Neural cell (in vitro differentiated cells): ENCODE data around the gene SRGAP3. TPM values are rescaled to one million over a fixed set of nuclear protein-coding genes. Genes with fewer than 3 reads are reported as not detected.

ENCODE experiments used
- H2AFZ ChIP-seq: fragments of 200-600, 300-800 bp; sonication (generic), shearing (Covaris generic); 2 replicates; pipeline ENCODE4 v1.6.0; 2014; ENCODE audit warnings: low read depth, mild to moderate bottlenecking, antibody characterized with exemption, low read length, moderate library complexity
- H3F3A ChIP-seq: fragments of 200-600 bp; shearing (Covaris generic); 2 replicates; pipeline ENCODE4 v1.6.1; 2016; ENCODE audit warnings: mild to moderate bottlenecking, moderate library complexity, mixed read lengths, antibody characterized with exemption, low read length; ENCODE audit not compliant: insufficient read depth, poor library complexity, severe bottlenecking
- H3K27ac ChIP-seq: fragments of 200-600, 300-800 bp; sonication (generic), shearing (Covaris generic); 2 replicates; pipeline ENCODE4 v1.5.1; 2014; ENCODE audit warnings: mild to moderate bottlenecking, low read length, moderate library complexity
- H3K27me3 ChIP-seq: fragments of 300-800, 200-600 bp; sonication (generic), shearing (Covaris generic); 2 replicates; pipeline ENCODE4 v1.6.0; 2014; ENCODE audit warnings: mild to moderate bottlenecking, low read depth, low read length, moderate library complexity; ENCODE audit not compliant: insufficient read depth
- H3K36me3 ChIP-seq: fragments of 300-800, 200-600 bp; sonication (generic), shearing (Covaris generic); 2 replicates; pipeline ENCODE4 v1.5.1; 2014; ENCODE audit warnings: mild to moderate bottlenecking, antibody characterized with exemption, low read length, moderate library complexity; ENCODE audit not compliant: insufficient read depth
- H3K4me2 ChIP-seq: fragments of 300-800, 200-600 bp; sonication (generic), shearing (Covaris generic); 2 replicates; pipeline ENCODE4 v1.6.0; 2014; ENCODE audit warnings: mild to moderate bottlenecking, low read length
- H3K4me3 ChIP-seq: fragments of 300-800, 200-600 bp; sonication (generic), shearing (Covaris generic); 2 replicates; pipeline ENCODE4 v1.5.1; 2014; ENCODE audit warnings: mild to moderate bottlenecking, low read length, moderate library complexity
- H3K79me2 ChIP-seq: fragments of 200-600 bp; shearing (Covaris generic); replicated peaks from 2 replicates; pipeline ENCODE4 v1.6.0; 2014; ENCODE audit warnings: mild to moderate bottlenecking, low read length, moderate library complexity; ENCODE audit not compliant: insufficient read depth
- H3K9ac ChIP-seq: fragments of 300-800, 200-600 bp; sonication (generic), shearing (Covaris generic); 2 replicates; pipeline ENCODE4 v1.6.1; 2016; ENCODE audit warnings: mild to moderate bottlenecking, low read length, mixed read lengths
- H3K9me2 ChIP-seq: fragments of 200-600 bp; shearing (Covaris generic); 2 replicates; pipeline ENCODE4 v1.6.1; 2016; ENCODE audit warnings: mild to moderate bottlenecking, low read length, mixed read lengths; ENCODE audit not compliant: insufficient read depth
- H3K9me3 ChIP-seq: fragments of 200-600, 300-800 bp; sonication (generic), shearing (Covaris generic); 2 replicates; pipeline ENCODE4 v1.6.1; 2016; ENCODE audit warnings: mild to moderate bottlenecking, mixed run types, low read length, moderate library complexity, mixed read lengths
- H4K20me1 ChIP-seq: fragments of 200-600 bp; shearing (Covaris generic); 2 replicates; pipeline ENCODE4 v1.6.1; 2016; ENCODE audit warnings: mild to moderate bottlenecking, mixed run types; ENCODE audit not compliant: insufficient read depth
- EP300 ChIP-seq: fragments of 450-650 bp; conservative IDR thresholded peaks from 2 replicates; pipeline ENCODE4 v1.6.1; 2014; ENCODE audit warnings: antibody characterized with exemption, mild to moderate bottlenecking, moderate library complexity; ENCODE audit not compliant: poor library complexity, severe bottlenecking
- EZH2 ChIP-seq: fragments of 200-600, 300-800 bp; shearing (Covaris generic), sonication (generic); IDR thresholded peaks from 2 replicates; pipeline ENCODE4 v1.6.1; 2014; ENCODE audit warnings: antibody characterized with exemption, low read length, borderline replicate concordance, mild to moderate bottlenecking; ENCODE audit not compliant: insufficient read depth, poor library complexity, severe bottlenecking
- MXI1 ChIP-seq: fragments of 450-650 bp; conservative IDR thresholded peaks from 2 replicates; pipeline ENCODE4 v1.6.1; 2014; ENCODE audit warnings: antibody characterized with exemption, mild to moderate bottlenecking; ENCODE audit not compliant: poor library complexity, severe bottlenecking
- POLR2AphosphoS5 ChIP-seq: IDR thresholded peaks from 2 replicates; pipeline ENCODE4 v1.6.1; 2012
- RAD21 ChIP-seq: fragments of 450-650 bp; conservative IDR thresholded peaks from 2 replicates; pipeline ENCODE4 v1.6.1; 2014; ENCODE audit warnings: antibody characterized with exemption, mild to moderate bottlenecking, moderate library complexity
- REST ChIP-seq: IDR thresholded peaks from 2 replicates; pipeline ENCODE4 v1.6.1; 2012; ENCODE audit warnings: borderline replicate concordance
- SMC3 ChIP-seq: fragments of 450-650 bp; conservative IDR thresholded peaks from 2 replicates; pipeline ENCODE4 v1.6.1; 2014; ENCODE audit warnings: antibody characterized with exemption, mild to moderate bottlenecking, moderate library complexity; ENCODE audit not compliant: poor library complexity
- TAF1 ChIP-seq: IDR thresholded peaks from 2 replicates; pipeline ENCODE4 v1.6.1; 2012; ENCODE audit warnings: low read depth
- polyA plus RNA-seq: library from polyadenylated mRNA; depleted of rRNA; stranded (reverse); fragments of >200 nt; gene quantifications from 2 replicates; pipeline ENCODE4 v1.2.3, GENCODE V29; 2014
- TF ChIP-seq, protein P1 (sequence below): fragments of 450-650 bp; IDR thresholded peaks from 2 replicates; pipeline ENCODE4 v1.5.1; 2014; ENCODE audit warnings: antibody characterized with exemption, mild to moderate bottlenecking, moderate library complexity; ENCODE audit not compliant: poor library complexity, severe bottlenecking

Gene SRGAP3
- polyA plus RNA-seq, 1 donor from 2014 or later: 31.5 TPM

GRCh38 chr3:8983026-8983425 lies 266.4 kb downstream of the SRGAP3 start:
- H3K9me3 ChIP-seq: no peaks in the 10 kb centered on the region
- no peak overlapping the region for H2AFZ ChIP-seq
- no peaks in the 10 kb centered on the region for H3K36me3 ChIP-seq
- H3K9ac ChIP-seq: no peak overlapping the region
- no peaks in the 10 kb centered on the region for H3F3A ChIP-seq
- TF ChIP-seq EZH2 (no peak), POLR2AphosphoS5 (no peak), REST (no peak), RAD21 (no peak), TAF1 (no peak), EP300 (no peak), MXI1 (no peak), SMC3 (no peak)
- TF ChIP-seq, protein P1, sequence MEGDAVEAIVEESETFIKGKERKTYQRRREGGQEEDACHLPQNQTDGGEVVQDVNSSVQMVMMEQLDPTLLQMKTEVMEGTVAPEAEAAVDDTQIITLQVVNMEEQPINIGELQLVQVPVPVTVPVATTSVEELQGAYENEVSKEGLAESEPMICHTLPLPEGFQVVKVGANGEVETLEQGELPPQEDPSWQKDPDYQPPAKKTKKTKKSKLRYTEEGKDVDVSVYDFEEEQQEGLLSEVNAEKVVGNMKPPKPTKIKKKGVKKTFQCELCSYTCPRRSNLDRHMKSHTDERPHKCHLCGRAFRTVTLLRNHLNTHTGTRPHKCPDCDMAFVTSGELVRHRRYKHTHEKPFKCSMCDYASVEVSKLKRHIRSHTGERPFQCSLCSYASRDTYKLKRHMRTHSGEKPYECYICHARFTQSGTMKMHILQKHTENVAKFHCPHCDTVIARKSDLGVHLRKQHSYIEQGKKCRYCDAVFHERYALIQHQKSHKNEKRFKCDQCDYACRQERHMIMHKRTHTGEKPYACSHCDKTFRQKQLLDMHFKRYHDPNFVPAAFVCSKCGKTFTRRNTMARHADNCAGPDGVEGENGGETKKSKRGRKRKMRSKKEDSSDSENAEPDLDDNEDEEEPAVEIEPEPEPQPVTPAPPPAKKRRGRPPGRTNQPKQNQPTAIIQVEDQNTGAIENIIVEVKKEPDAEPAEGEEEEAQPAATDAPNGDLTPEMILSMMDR: no peak
- H3K4me3 ChIP-seq: no peak overlapping the region
- H3K9me2 ChIP-seq: no peaks in the 10 kb centered on the region
- H3K27ac ChIP-seq: no peak overlapping the region
- no peaks in the 10 kb centered on the region for H4K20me1 ChIP-seq
- no peaks in the 10 kb centered on the region for H3K27me3 ChIP-seq
- no peak overlapping the region for H3K4me2 ChIP-seq
- H3K79me2 ChIP-seq: no peaks in the 10 kb centered on the region

DNA sequence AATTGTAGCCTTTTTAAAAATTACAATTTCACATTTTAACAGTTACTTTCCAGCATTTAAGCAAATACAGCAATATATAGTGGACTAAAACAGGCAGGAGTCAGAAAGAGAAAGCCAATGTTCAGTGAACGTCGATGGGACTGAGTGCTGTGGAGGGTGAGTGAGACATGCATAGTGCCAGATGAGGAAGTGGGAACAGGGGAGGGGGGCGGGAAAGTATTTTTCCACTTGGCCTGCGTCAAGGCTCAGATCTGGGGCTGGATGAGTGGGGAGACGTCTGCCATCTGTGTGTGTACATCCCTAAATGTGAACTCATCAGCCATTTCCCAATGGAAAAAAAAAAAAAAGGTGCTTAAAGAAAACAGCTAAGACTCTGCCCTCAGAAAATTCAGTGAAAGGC lies 266.9 kb downstream of the SRGAP3 start:
- Histone ChIP-seq H3K27me3 (no peaks in the 10 kb centered on the region), H3F3A (no peaks in the 10 kb centered on the region), H3K9me2 (no peaks in the 10 kb centered on the region), H3K79me2 (no peaks in the 10 kb centered on the region), H3K4me2 (no peak overlapping the region), H3K27ac (no peak overlapping the region), H2AFZ (no peak overlapping the region), H4K20me1 (no peaks in the 10 kb centered on the region), H3K9me3 (no peaks in the 10 kb centered on the region), H3K36me3 (no peaks in the 10 kb centered on the region), H3K4me3 (no peak overlapping the region), H3K9ac (no peak overlapping the region)
- TF ChIP-seq TAF1: no peak
- no peak for TF ChIP-seq EP300
- no peak for TF ChIP-seq POLR2AphosphoS5
- no peak for TF ChIP-seq RAD21
- TF ChIP-seq REST: no peak
- no peak for TF ChIP-seq MXI1
